HG02798 (cell line): ENCODE measurements around the gene ZCCHC14.

Source experiments
- ATAC-seq: cut with Tn5 transposase; IDR thresholded peaks from one replicate; pipeline ENCODE4 v1.9.1; 2021; ENCODE audit warnings: mild to moderate bottlenecking; ENCODE audit not compliant: unreplicated experiment, poor library complexity

ZCCHC14 gene

GRCh38 chr16:87417528-87417910 is 75.3 kb downstream of the ZCCHC14 start:
- no peak for ATAC-seq

GRCh38 chr16:87416826-87417527 is 75.8 kb downstream of the ZCCHC14 start:
- no peak for ATAC-seq

GRCh38 chr16:87415441-87415840 is 77.4 kb downstream of the ZCCHC14 start:
- ATAC-seq, result no peak

GRCh38 chr16:87414251-87414680 is 78.6 kb downstream of the ZCCHC14 start:
- no peak for ATAC-seq

- no peak for ATAC-seq
Observed at GRCh38 chr16:87412996-87413421, 79.8 kb downstream of the ZCCHC14 start.

GRCh38 chr16:87412371-87412995 is 80.3 kb downstream of the ZCCHC14 start:
- ATAC-seq, result no peak

- no peak for ATAC-seq
Observed at GRCh38 chr16:87411375-87412271, 81.2 kb downstream of the ZCCHC14 start.

GRCh38 chr16:87410968-87411367 is 81.9 kb downstream of the ZCCHC14 start:
- ATAC-seq, result no peak

GRCh38 chr16:87410530-87410929 is 82.3 kb downstream of the ZCCHC14 start:
- no peak for ATAC-seq

- no peak for ATAC-seq
Observed at GRCh38 chr16:87409781-87410180, 83.0 kb downstream of the ZCCHC14 start.

GRCh38 chr16:87409153-87409552 is 83.7 kb downstream of the ZCCHC14 start:
- ATAC-seq, result no peak

GRCh38 chr16:87407511-87408112 is 85.2 kb downstream of the ZCCHC14 start:
- peak; percentile 71 for ATAC-seq

GRCh38 chr16:87406495-87407088 is 86.2 kb downstream of the ZCCHC14 start:
- no peak for ATAC-seq

- no peak for ATAC-seq
Observed at GRCh38 chr16:87404764-87405625, 87.8 kb downstream of the ZCCHC14 start.

GRCh38 chr16:87395181-87395842 is 97.5 kb downstream of the ZCCHC14 start:
- no peak for ATAC-seq

GRCh38 chr16:87393680-87394055 is 99.2 kb downstream of the ZCCHC14 start:
- no peak for ATAC-seq

- peak; percentile 1 for ATAC-seq
Observed at GRCh38 chr16:87392821-87393679, 99.8 kb downstream of the ZCCHC14 start.
